ENCODE results near the gene CHRDL2. TPM values are rescaled to one million over a fixed set of nuclear protein-coding genes. Genes with fewer than 3 reads are reported as not detected.
"Not testable (repeated sequence)": the region's sequence is repeated elsewhere in the genome, so short reads cannot be mapped to it uniquely, and the experiment has no call there.

CHRDL2 gene, protein sequence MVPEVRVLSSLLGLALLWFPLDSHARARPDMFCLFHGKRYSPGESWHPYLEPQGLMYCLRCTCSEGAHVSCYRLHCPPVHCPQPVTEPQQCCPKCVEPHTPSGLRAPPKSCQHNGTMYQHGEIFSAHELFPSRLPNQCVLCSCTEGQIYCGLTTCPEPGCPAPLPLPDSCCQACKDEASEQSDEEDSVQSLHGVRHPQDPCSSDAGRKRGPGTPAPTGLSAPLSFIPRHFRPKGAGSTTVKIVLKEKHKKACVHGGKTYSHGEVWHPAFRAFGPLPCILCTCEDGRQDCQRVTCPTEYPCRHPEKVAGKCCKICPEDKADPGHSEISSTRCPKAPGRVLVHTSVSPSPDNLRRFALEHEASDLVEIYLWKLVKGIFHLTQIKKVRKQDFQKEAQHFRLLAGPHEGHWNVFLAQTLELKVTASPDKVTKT
- total RNA-seq = not detected

DNA sequence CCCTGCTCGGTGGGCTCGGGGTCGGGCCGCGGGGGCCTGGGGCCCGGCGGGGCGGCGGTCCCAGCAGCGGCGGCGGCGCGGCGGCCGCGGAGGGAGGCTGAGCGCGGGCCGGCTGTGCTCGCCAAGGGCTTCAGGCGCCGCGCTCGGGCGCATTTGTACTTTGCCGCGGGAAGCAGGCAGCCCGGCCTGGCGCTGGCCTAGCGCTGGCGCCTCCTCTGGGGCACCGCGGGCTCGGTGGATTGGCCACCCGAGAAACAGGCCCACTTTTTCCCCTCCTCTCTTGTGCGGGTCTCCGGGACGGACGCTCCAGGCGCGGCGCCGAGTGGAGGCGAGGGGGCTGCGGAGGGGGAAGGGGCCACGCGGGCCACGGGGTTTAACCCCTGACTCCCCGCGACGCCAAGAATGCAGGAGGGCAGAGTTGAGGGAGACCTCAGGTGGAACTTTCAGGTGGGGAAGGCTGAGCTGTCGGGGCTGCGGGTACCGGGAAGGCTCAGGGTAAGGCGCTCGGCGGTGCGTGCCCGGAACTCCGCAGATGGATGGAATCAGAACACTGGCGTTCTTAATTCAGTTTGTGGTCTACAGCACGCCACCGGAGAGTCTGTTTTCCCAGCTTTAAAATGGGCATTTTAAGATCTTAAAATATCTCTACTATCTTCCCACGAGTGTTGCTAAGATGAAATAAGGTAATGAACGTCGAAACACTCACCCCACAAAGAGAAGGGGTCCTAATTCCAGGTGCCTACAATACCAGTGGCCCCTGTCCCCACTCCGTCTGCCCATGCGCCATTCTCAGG is at the start of gene CHRDL2:
CHRDL2 (minus strand) TSS at position 126 of the 794 bp plus-strand sequence. CDS start 538 bp downstream, outside the sequence.
- Histone ChIP-seq H3K27me3 (ENCODE audit: insufficient read depth, low read length) (peaks cover 47% of the 10 kb centered on the region), H3K9me3 (ENCODE audit: low read depth, low read length) (no peaks in the 10 kb centered on the region), H3K4me1 (ENCODE audit: insufficient read depth, low read length) (no peaks in the 10 kb centered on the region)

GRCh38 chr11:74780248-74781005 is 49.2 kb upstream of the CHRDL2 start:
- H3K4me1 ChIP-seq (ENCODE audit: insufficient read depth, low read length) = peaks cover 58% of the 10 kb centered on the region
- no peaks in the 10 kb centered on the region for H3K9me3 ChIP-seq (ENCODE audit: low read depth, low read length)
- H3K27me3 ChIP-seq (ENCODE audit: insufficient read depth, low read length) = no peaks in the 10 kb centered on the region
- no peak overlapping the region for H3K4me3 ChIP-seq (ENCODE audit: low read length)

More for the DNA sequence above, at the start of gene CHRDL2:
- H3K4me3 ChIP-seq (ENCODE audit: low read length) = no peak within 1 kb of the TSS

DNA sequence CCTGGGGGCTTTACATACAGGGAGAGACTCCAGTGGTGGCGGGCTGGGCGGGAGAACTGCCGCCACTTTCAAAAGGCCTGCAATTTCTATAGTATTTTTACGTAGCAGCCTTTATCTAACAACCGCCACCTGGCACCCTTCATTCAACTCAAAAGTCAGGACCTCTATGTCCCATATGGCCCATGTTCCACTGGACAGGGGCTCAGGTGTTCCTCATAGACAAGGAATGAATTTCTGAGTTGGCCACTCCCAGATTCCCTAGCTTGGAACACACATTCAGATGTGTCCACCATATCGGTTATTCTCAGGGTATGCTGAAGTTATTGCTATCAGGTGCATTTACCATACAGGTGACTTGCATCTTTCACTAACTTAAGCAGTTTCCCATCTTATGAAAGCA is 47.4 kb upstream of the CHRDL2 start:
- no peak overlapping the region for H3K4me3 ChIP-seq (ENCODE audit: low read length)
- no peaks in the 10 kb centered on the region for H3K9me3 ChIP-seq (ENCODE audit: low read depth, low read length)
- no peaks in the 10 kb centered on the region for H3K27me3 ChIP-seq (ENCODE audit: insufficient read depth, low read length)
- H3K4me1 ChIP-seq (ENCODE audit: insufficient read depth, low read length) = peaks cover 46% of the 10 kb centered on the region

- H3K9me3 ChIP-seq (ENCODE audit: low read depth, low read length) = no peaks in the 10 kb centered on the region
- peaks cover 39% of the 10 kb centered on the region for H3K4me1 ChIP-seq (ENCODE audit: insufficient read depth, low read length)
- no peaks in the 10 kb centered on the region for H3K27me3 ChIP-seq (ENCODE audit: insufficient read depth, low read length)
- no peak overlapping the region for H3K4me3 ChIP-seq (ENCODE audit: low read length)
Observed at GRCh38 chr11:74777877-74778276, 46.7 kb upstream of the CHRDL2 start.

DNA sequence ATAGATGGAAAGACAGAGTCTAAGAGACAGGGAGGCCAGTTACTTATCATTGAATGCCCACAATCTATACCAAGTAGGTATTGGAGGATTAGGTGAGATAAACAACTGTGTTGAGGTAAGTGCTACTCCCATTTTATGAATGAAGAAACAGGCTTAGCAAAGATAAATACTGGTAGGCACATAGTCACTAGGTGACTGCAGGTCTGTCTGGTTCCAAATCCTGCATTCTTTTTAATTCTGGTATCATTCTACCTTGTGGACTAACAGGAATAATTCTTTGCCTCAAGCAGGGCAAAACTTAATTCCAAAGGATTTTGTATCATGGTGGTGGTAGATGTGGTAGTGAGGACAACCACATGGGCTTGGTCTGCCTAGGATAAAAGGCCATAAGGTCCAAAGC is 45.8 kb upstream of the CHRDL2 start:
- H3K27me3 ChIP-seq (ENCODE audit: insufficient read depth, low read length) = no peaks in the 10 kb centered on the region
- peaks cover 32% of the 10 kb centered on the region for H3K4me1 ChIP-seq (ENCODE audit: insufficient read depth, low read length)
- H3K4me3 ChIP-seq (ENCODE audit: low read length) = no peak overlapping the region
- H3K9me3 ChIP-seq (ENCODE audit: low read depth, low read length) = no peaks in the 10 kb centered on the region

GRCh38 chr11:74776546-74776945 is 45.3 kb upstream of the CHRDL2 start:
- Histone ChIP-seq H3K27me3 (ENCODE audit: insufficient read depth, low read length) (no peaks in the 10 kb centered on the region), H3K9me3 (ENCODE audit: low read depth, low read length) (no peaks in the 10 kb centered on the region), H3K4me3 (ENCODE audit: low read length) (no peak overlapping the region), H3K4me1 (ENCODE audit: insufficient read depth, low read length) (peaks cover 27% of the 10 kb centered on the region)

GRCh38 chr11:74775762-74776161 is 44.5 kb upstream of the CHRDL2 start:
- Histone ChIP-seq H3K9me3 (ENCODE audit: low read depth, low read length) (no peaks in the 10 kb centered on the region), H3K4me1 (ENCODE audit: insufficient read depth, low read length) (peaks cover 24% of the 10 kb centered on the region), H3K4me3 (ENCODE audit: low read length) (no peak overlapping the region), H3K27me3 (ENCODE audit: insufficient read depth, low read length) (no peaks in the 10 kb centered on the region)

- Histone ChIP-seq H3K4me1 (ENCODE audit: insufficient read depth, low read length) (peaks cover 36% of the 10 kb centered on the region), H3K27me3 (ENCODE audit: insufficient read depth, low read length) (no peaks in the 10 kb centered on the region), H3K4me3 (ENCODE audit: low read length) (no peak overlapping the region), H3K9me3 (ENCODE audit: low read depth, low read length) (no peaks in the 10 kb centered on the region)
Observed at GRCh38 chr11:74773476-74773875, 42.2 kb upstream of the CHRDL2 start.

- Histone ChIP-seq H3K27me3 (ENCODE audit: insufficient read depth, low read length) (no peaks in the 10 kb centered on the region), H3K4me1 (ENCODE audit: insufficient read depth, low read length) (peaks cover 28% of the 10 kb centered on the region), H3K9me3 (ENCODE audit: low read depth, low read length) (no peaks in the 10 kb centered on the region), H3K4me3 (ENCODE audit: low read length) (no peak overlapping the region)
Observed at GRCh38 chr11:74771139-74771538, 39.9 kb upstream of the CHRDL2 start.

DNA sequence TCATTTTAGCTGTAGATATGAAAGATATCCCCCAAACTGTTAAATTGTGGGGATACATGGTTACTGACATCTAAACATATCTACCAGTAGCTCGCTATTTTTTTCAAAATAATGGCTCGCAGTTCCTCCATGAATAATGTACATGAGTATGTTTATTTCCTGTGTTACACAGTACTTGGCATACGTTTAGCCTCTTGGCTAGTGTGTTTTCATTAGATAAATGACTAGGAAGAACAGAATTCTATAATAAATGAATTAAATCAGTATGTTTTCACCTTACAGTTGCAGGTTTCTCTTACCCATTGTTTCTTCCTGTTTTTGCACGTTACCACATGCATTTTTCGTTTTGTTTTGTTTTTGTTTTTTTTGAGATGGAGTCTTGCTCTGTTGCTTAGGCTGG is 39.2 kb upstream of the CHRDL2 start:
- Histone ChIP-seq H3K27me3 (ENCODE audit: insufficient read depth, low read length) (no peaks in the 10 kb centered on the region), H3K4me3 (ENCODE audit: low read length) (no peak overlapping the region), H3K9me3 (ENCODE audit: low read depth, low read length) (no peaks in the 10 kb centered on the region), H3K4me1 (ENCODE audit: insufficient read depth, low read length) (peaks cover 22% of the 10 kb centered on the region)

- H3K9me3 ChIP-seq (ENCODE audit: low read depth, low read length) = no peaks in the 10 kb centered on the region
- peaks cover 21% of the 10 kb centered on the region for H3K4me1 ChIP-seq (ENCODE audit: insufficient read depth, low read length)
- H3K4me3 ChIP-seq (ENCODE audit: low read length) = no peak overlapping the region
- H3K27me3 ChIP-seq (ENCODE audit: insufficient read depth, low read length) = no peaks in the 10 kb centered on the region
Observed at GRCh38 chr11:74769055-74769707, 38.0 kb upstream of the CHRDL2 start.

- not testable (repeated sequence) for H3K4me3 ChIP-seq (ENCODE audit: low read length)
Observed at GRCh38 chr11:74768172-74768651, 37.0 kb upstream of the CHRDL2 start.

DNA sequence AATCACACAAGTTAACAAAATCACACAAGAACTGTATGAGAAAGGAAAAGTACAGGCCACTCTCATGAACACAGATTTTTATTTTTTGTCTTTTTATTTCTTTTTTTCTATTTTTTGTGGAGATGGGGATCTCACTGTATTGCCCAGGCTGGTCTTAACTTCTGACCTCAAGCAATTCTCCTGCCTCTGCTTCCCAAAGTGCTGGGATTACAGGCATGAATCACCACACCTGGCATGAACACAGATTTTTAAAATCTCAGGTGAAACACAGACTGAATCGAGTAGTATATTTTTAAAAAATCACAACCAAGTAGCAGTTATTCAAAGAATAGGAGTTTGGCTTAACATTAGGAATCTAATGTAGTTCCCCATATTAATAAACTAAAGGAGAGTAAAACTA is 35.7 kb upstream of the CHRDL2 start:
- H3K4me1 ChIP-seq (ENCODE audit: insufficient read depth, low read length) = peaks cover 21% of the 10 kb centered on the region
- no peaks in the 10 kb centered on the region for H3K9me3 ChIP-seq (ENCODE audit: low read depth, low read length)
- no peaks in the 10 kb centered on the region for H3K27me3 ChIP-seq (ENCODE audit: insufficient read depth, low read length)
- no peak overlapping the region for H3K4me3 ChIP-seq (ENCODE audit: low read length)

More at GRCh38 chr11:74768172-74768651, 37.0 kb upstream of the CHRDL2 start:
- H3K27me3 ChIP-seq (ENCODE audit: insufficient read depth, low read length); H3K9me3 ChIP-seq (ENCODE audit: low read depth, low read length): not testable (repeated sequence)
- H3K4me1 ChIP-seq (ENCODE audit: insufficient read depth, low read length) = peaks cover 21% of the 10 kb centered on the region

- Histone ChIP-seq H3K27me3 (ENCODE audit: insufficient read depth, low read length) (no peaks in the 10 kb centered on the region), H3K4me3 (ENCODE audit: low read length) (no peak overlapping the region), H3K4me1 (ENCODE audit: insufficient read depth, low read length) (peaks cover 4% of the 10 kb centered on the region), H3K9me3 (ENCODE audit: low read depth, low read length) (no peaks in the 10 kb centered on the region)
Observed at GRCh38 chr11:74756571-74756970, 25.3 kb upstream of the CHRDL2 start.

Measured in mononuclear cell (primary cell).